ENCODE data around the gene TXNRD1.

The TXNRD1 gene

DNA sequence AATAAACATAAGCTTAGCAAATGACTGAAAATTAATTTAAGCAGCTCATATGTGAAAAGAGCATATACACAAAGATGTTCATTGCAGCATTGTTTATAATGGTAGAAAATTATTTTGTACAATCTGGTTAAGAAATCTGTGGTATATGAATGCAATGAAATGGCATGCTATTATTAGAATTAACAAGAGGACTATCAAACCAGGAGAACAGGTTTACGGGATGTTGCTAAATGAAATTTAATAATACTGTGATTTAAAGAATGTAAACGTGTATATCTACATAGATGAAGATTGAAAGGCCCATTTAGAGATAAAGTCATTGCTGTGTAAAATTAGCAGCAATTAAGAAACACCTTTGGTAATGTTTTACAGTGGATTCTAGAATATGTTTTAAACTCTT lies 158.5 kb downstream of the TXNRD1 start:
- DNase-seq (ENCODE audit: low read depth): peak; percentile 36
- TF ChIP-seq CTCF (IDR thresholded peaks at IDR 0.05; ENCODE audit: insufficient read depth, low read depth, low read length, missing control alignments): no peak
- H3K4me3 ChIP-seq (ENCODE audit: low read length): no peak overlapping the region

GRCh38 chr12:104374806-104375205 lies 159.2 kb downstream of the TXNRD1 start:
- TF ChIP-seq CTCF (IDR thresholded peaks at IDR 0.05; ENCODE audit: insufficient read depth, low read depth, low read length, missing control alignments): no peak
- no peak for DNase-seq (ENCODE audit: low read depth)
- no peak overlapping the region for H3K4me3 ChIP-seq (ENCODE audit: low read length)

GRCh38 chr12:104375775-104376174 lies 160.2 kb downstream of the TXNRD1 start:
- DNase-seq (ENCODE audit: low read depth): no peak
- H3K4me3 ChIP-seq (ENCODE audit: low read length): no peak overlapping the region
- TF ChIP-seq CTCF (IDR thresholded peaks at IDR 0.05; ENCODE audit: insufficient read depth, low read depth, low read length, missing control alignments): no peak

DNA sequence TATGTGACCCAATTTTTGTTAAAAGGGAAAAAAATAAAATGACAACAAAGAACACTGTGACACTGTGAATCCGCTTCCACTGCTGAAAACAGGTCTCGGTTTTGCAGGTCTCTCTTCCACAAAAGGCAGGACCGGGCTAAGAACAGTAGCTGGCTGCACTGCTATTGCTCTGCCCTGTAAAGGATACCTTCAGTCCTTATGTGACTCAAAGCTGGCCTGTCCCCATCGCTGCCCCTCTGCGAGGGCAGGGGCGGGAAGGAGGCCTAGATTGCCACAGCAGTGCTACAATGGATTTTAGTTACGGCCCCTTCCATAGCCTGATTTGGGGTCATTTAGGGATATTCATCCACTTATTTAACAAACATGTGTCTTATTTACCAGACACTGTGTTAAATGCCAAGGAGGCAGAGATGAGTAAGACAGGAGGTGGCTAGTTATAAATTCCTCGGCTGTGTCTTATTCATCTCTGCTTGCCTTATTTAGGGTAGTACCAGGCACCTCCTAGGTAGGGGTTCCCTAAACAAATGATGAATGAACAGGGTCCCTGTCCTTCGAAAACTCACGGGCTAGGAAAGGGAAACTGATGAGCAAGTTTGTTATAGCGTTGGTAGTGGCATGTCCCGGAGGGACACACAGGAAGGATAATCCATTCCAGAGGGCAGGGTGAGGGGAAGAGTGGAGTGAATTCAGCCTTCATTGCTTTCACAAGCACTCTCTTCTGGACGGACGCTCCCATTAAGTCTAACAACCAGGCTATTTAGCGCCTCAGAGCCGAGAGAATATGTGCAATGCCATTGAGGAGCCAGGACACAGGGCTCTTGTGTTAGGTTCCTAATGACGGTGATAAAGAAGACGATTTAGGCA lies 161.3 kb downstream of the TXNRD1 start:
- TF ChIP-seq CTCF (IDR thresholded peaks at IDR 0.05; ENCODE audit: insufficient read depth, low read depth, low read length, missing control alignments): no peak
- no peak overlapping the region for H3K4me3 ChIP-seq (ENCODE audit: low read length)
- DNase-seq (ENCODE audit: low read depth): peak; percentile 44

- DNase-seq (ENCODE audit: low read depth): no peak
- H3K4me3 ChIP-seq (ENCODE audit: low read length): no peak overlapping the region
- TF ChIP-seq CTCF (IDR thresholded peaks at IDR 0.05; ENCODE audit: insufficient read depth, low read depth, low read length, missing control alignments): no peak
Observed at GRCh38 chr12:104377514-104377812, 161.9 kb downstream of the TXNRD1 start.

DNA sequence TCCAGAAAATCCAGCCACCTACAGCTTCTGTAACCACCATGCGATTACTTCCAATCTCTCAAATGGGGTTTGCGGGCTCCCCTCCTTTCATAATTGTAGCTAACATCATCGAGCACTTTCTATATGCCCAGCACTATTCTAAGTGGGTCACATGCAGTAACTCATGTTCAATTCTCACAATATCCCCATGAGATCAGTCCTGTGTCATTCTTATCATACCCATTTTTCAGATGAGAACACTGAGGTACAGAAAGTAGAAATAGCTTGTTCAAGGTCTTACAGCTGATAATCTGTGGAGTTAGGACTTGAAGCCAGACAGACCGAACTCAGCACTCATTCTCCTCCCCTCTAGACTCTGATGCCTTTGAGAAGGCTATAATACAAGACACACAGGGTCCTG lies 162.8 kb downstream of the TXNRD1 start:
- no peak for DNase-seq (ENCODE audit: low read depth)
- no peak overlapping the region for H3K4me3 ChIP-seq (ENCODE audit: low read length)
- no peak for TF ChIP-seq CTCF (IDR thresholded peaks at IDR 0.05; ENCODE audit: insufficient read depth, low read depth, low read length, missing control alignments)

DNA sequence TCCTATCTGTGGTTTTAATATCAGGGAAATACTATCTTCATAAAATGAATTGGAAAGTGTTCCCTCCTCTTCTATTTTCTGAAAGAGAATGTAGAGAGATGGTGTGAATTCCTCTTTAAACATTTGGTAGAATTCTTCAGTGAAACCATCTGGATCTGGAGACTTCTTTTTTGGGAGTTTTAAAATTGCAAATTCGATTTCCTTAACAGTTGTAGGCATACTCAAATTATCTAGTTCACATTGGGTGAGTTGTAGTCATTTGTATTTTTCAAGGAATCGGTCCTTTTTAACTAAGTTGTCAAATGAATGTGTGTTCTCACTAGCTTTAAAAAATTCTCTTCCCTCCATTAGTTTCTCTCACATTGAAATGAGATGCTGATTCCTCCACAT lies 165.8 kb downstream of the TXNRD1 start:
- DNase-seq (ENCODE audit: low read depth): no peak
- TF ChIP-seq CTCF (IDR thresholded peaks at IDR 0.05; ENCODE audit: insufficient read depth, low read depth, low read length, missing control alignments): no peak
- no peak overlapping the region for H3K4me3 ChIP-seq (ENCODE audit: low read length)

Measured in epithelial cell of esophagus (primary cell).